Measurements from ENCODE around the gene SNCB. TPM values are rescaled to one million over a fixed set of nuclear protein-coding genes. Genes with fewer than 3 reads are reported as not detected.

The SNCB gene
- total RNA-seq, 1 donor from 2014 or later: not detected

GRCh38 chr5:176629317-176629852 lies 949 bp downstream of the SNCB start:
- ATAC-seq: peak; percentile 16
- intact Hi-C loops (cut with DNase I): no loop called here
- no peak for DNase-seq (ENCODE audit: low spot score)

- intact Hi-C loops (cut with DNase I): no loop called here
- DNase-seq (ENCODE audit: low spot score) (no peak), ATAC-seq (no peak)
Observed at GRCh38 chr5:176628406-176629228, 1.7 kb downstream of the SNCB start.

GRCh38 chr5:176627582-176627981 lies 2.8 kb downstream of the SNCB start:
- DNase-seq (ENCODE audit: low spot score) (no peak), ATAC-seq (no peak)
- intact Hi-C loops (cut with DNase I): no loop called here

- intact Hi-C loops (cut with DNase I): no loop called here
- ATAC-seq: no peak
- no peak for DNase-seq (ENCODE audit: low spot score)
Observed at GRCh38 chr5:176626876-176627236, 3.5 kb downstream of the SNCB start.

DNA sequence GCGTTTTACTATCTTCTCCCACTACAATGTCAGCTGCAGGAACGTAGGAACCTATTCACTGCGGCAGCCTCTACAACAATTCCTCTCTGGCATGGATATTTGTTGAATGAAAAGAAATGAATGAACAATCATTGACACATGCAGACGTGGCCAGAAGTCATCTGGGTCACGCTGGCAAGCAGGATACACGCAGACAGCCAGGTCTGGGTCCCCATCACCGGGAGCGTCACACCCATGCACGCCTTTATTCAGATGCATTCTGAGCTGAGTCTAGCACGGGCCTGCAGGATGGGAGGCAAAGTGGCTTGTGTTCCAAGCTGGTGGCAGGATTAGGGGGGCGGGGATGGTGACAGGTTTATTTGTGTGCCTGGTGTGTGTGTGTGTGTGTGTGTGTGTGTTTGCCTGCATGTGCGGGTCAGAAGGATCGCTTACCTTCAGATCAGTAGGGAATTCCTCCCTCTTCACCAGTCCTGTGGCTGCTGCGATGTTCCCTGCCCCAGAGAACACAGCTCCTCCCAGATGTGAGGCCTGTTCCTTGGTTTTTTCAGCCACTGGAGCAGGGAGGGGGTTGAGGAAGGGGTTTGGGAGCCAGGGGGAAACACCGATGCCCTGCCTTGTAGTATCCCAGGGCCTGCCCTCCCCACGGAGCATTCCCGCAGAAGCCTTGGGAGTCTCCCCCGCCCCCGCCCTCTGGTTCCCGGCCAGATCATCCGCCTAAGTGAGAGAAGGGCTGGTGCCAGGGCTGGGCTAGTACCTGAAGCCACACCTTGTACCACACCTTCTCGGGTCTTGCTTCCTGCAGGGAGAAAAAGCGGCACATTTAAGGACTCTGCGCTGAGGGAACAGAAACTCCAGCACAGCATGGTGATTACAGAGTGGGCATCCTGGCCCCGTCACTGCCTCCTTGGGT lies 4.1 kb downstream of the SNCB start:
- DNase-seq (ENCODE audit: low spot score) (no peak), ATAC-seq (no peak)
- intact Hi-C loops (cut with DNase I): no loop called here

DNA sequence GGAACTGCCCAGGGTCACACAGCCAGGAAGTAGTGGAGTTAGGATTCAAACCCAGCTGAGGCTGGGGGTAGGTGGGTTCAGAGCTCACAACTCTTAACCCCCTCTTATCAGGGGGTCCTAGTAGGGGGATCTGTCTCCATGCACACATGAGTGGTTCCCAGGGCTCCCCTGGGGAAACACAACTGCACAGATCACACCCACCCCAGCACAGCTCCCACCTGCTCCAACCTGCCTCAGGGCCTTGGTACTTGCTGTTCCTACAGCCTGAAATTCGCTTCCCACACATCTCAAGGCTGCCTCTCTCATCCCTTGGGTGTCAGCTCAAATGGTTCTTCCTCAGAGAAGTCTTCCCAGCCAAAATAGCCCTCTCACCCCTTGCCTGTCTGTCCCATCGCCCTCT lies 4.8 kb downstream of the SNCB start:
- ATAC-seq: no peak
- intact Hi-C loops (cut with DNase I): no loop called here
- DNase-seq (ENCODE audit: low spot score): no peak

DNA sequence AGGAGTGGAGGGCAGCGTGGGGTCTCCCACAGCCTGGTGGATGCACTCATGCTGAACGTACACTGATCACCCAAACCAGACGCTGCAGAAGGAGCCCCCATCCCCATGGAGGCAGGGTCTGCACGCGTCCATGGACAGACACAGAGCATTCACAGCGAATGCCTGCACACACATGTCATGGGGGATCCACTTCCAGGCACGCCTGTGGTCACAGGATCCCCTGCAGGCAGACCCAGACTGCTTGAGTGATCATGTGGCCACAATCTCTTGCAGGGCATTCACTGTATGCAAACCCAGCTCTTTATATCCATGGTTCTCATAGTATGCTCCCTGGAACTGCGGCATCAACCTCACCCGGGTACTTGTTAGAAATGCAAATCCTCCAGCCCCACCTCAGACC lies 5.4 kb downstream of the SNCB start:
- ATAC-seq: no peak

DNA sequence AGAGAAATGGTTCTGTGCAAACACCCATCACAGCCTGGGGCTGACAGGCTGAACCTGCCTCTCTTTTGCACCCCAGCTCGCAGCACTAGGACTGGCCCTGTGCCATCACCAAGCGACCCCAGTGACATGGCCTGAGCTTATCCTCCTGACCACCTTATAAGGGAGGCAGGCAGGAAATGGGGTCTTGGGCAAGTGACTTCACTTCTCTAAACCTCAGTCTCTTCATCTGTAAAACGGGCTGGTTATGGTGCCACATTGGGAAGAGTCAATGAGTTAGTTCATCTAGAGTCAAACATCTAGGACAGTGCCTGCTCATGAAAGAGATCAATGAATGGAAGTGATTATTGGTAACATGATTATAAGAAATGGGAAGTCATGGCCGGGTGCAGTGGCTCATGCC lies 6.2 kb downstream of the SNCB start:
- intact Hi-C loops (cut with DNase I): no loop called here
- no peak for DNase-seq (ENCODE audit: low spot score)

More for the DNA sequence above, 5.4 kb downstream of the SNCB start:
- no peak for DNase-seq (ENCODE audit: low spot score)
- intact Hi-C loops (cut with DNase I): no loop called here

GRCh38 chr5:176621661-176622079 lies 8.7 kb downstream of the SNCB start:
- intact Hi-C loops (cut with DNase I): no loop called here
- ATAC-seq: no peak
- no peak for DNase-seq (ENCODE audit: low spot score)

More for the DNA sequence above, 6.2 kb downstream of the SNCB start:
- no peak for ATAC-seq

- intact Hi-C loops (cut with DNase I): no loop called here
- DNase-seq (ENCODE audit: low spot score): no peak
- ATAC-seq: peak; percentile 23
Observed at GRCh38 chr5:176620333-176620981, 9.9 kb downstream of the SNCB start.

GRCh38 chr5:176619569-176620332 lies 10.6 kb downstream of the SNCB start:
- intact Hi-C loops (cut with DNase I): no loop called here

DNA sequence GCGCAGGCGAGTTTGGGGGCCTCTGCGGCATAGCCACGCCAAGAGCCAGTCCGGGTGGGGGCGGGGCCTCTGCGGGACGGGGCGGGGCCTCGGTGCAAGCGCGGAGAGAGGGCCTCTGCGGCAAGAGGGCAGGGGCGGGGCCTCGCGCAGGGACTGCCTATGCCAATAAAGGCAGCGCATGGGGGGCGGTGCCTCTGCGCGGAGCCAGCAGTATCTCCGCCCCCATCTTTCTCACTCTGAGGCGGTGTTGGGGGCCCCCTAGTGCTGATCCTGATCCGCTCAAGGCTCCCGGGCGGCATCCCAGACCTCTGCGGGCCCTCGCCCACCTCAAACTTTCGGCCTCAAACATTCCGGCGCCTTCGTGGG lies 11.1 kb downstream of the SNCB start:
- DNase-seq (ENCODE audit: low spot score) (peak; percentile 77), ATAC-seq (peak; percentile 85)
- intact Hi-C loops (cut with DNase I): no loop called here

More at GRCh38 chr5:176619569-176620332, 10.6 kb downstream of the SNCB start:
- ATAC-seq: no peak
- no peak for DNase-seq (ENCODE audit: low spot score)

DNA sequence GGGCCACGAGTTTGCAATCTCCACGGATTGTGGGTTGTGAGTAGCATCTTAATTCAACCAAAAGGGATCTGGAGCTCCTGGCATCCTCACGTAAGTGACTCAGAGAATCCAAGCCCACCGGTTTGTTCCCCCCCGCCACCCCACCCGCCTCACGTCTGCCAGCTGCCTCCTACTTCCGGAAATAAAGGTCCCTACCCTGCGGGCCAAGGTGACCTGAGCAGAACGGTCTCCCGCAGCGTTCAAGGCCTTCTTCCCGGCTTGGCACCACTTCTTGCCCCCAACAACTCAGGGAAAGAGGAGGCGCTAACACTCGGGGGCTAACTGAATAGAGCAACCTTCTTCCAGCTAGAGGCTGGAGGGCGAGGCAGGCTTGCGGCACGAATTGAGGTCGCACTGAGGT lies 11.6 kb downstream of the SNCB start:
- no peak for DNase-seq (ENCODE audit: low spot score)
- intact Hi-C loops (cut with DNase I): no loop called here
- ATAC-seq: no peak

DNA sequence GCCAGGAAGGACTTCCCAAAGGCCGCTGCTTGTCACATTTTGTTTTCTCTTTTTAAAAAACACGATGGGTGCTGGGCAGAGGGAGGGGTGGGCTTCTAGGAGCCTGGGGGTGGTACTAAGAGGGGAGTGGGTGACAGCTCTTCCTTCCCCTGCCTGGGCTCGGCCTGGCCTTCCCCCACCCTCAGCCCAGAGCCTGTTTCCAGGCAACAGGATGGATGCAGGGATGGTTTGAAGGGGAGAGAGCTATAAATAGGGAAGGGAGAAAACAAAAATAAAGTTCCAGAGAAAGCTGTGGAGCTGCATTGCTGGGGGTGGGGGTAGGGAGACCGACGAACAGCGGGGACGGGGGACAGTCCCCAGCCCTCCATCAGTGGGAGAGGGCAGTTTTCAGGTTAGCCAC lies 13.8 kb downstream of the SNCB start:
- ATAC-seq (no peak), DNase-seq (ENCODE audit: low spot score) (no peak)
- intact Hi-C loops (cut with DNase I): no loop called here

- ATAC-seq: no peak
- intact Hi-C loops (cut with DNase I): no loop called here
- DNase-seq (ENCODE audit: low spot score): no peak
Observed at GRCh38 chr5:176614805-176615478, 15.4 kb downstream of the SNCB start.

DNA sequence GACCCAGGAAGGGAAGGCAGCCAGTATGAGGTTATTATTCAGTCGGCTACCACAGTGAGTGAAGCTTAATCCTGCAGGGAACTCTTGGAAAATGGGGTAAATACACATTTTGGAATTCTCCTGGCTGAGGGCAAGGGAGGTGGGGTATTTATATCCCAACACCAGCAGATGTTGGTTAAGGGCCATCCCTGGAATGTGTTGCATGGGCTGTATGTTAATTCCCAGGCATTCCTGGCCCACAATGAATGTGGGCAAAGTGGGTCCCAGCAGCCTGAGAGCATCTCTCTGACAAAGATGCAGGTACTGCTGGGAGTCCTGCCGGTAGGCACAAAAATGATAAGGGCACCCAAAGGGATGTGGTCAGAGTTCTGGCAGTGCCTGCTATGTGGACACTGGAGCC lies 17.5 kb downstream of the SNCB start:
- no peak for ATAC-seq
- intact Hi-C loops (cut with DNase I): no loop called here

DNA sequence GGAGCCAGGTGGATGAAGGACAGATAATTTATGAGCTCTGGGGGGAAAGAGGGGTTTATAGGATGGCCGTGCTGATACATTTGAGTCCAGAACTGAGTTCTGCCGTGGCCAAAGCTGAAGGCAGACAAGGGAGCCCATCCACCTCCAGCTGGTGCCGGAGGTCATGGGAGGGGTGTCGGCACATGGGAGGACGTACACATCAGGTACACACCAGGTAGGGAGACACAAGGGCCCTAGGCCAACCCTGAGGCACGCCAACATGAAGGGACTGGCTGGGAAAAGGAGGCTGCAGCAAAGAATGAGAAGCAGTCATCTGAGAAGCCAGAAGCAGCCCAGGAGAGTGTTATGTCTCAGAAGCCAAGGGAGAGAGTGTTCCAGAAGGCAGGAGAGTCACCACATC lies 18.3 kb downstream of the SNCB start:
- intact Hi-C loops (cut with DNase I): no loop called here

More for the DNA sequence above, 17.5 kb downstream of the SNCB start:
- DNase-seq (ENCODE audit: low spot score): no peak

DNA sequence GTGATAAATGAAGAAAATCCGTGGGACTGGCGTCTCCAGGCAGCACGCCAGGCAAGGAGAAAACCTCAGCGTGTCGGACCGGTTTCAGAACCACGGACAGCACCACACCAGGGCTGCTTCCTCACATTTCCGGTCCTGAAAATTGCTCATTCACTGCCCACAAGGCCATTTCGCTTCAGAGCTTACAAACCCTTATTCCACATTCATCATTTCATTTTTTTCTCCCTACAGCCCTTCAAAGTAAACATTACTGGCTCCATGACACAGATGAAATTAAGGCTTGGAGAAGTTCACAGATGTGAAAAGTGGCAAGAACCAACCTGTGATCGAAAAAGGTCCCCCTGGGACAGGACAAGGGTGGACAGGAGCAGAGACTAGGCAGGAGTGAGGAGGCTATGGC lies 18.9 kb downstream of the SNCB start:
- intact Hi-C loops (cut with DNase I): no loop called here
- peak; percentile 87 for DNase-seq (ENCODE audit: low spot score)
- ATAC-seq: no peak

More for the DNA sequence above, 18.3 kb downstream of the SNCB start:
- no peak for ATAC-seq
- no peak for DNase-seq (ENCODE audit: low spot score)

Measured in sciatic nerve (tissue), 2 donors.